Stimulated activated CD8-positive, alpha-beta memory T cell treated with anti-CD3 and anti-CD28 coated beads, Interleukin-12 subunit alpha, Interleukin-12 subunit beta, amount 100 ng/mL, for 24 hours (primary cell): ENCODE measurements around the gene DUOX2.
"Not testable (repeated sequence)": the region's sequence is repeated elsewhere in the genome, so short reads cannot be mapped to it uniquely, and the experiment has no call there.

Source experiments
- DNase-seq: peaks from one replicate; pipeline ENCODE4 v3.0.0-alpha.2; 2020; ENCODE audit errors: extremely low read depth

DUOX2 gene

DNA sequence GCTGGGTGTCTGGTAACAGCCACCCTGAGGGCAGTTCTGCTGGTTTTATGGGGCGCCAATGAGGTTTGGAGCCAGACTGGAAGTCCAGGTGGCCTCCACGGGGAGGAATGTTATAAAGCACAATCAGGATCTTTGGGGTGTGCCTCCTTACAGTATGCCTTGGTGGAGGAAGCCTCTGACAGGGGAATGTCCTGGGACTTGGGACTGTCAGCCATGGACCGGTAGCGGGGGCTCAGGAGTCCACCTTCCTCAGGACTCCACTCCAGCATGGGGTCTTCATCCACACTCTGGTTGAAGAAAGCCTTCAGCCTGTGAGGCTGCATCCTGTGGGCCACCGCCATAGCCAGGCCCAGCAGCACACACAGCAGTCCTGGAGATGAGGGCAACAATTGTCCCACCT, 5.0 kb upstream of the DUOX2 start:
- no peak for DNase-seq

DNA sequence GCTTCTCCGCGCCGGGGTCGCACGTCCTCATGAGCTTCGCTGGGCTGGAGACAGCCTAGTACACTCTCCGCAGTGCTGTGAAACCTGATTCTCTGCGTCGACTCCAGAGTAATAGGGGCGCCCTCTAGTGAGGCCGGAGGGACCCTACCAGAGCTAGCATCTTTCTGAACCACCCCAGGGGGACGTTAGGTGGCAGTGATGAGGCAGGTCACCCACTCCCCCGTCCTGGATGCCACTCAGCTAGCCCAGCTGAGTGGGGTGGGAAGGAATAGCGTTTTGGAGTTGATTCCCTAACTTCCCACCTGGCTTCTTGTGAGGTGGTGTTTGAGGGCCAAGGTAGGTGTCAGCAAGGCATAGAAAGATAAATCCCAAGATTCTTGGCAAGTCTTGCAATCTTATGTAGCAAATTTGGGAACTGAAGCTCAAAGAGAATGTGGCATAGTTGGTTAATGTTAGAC, 4.2 kb upstream of the DUOX2 start:
- peak; percentile 65 for DNase-seq

DNA sequence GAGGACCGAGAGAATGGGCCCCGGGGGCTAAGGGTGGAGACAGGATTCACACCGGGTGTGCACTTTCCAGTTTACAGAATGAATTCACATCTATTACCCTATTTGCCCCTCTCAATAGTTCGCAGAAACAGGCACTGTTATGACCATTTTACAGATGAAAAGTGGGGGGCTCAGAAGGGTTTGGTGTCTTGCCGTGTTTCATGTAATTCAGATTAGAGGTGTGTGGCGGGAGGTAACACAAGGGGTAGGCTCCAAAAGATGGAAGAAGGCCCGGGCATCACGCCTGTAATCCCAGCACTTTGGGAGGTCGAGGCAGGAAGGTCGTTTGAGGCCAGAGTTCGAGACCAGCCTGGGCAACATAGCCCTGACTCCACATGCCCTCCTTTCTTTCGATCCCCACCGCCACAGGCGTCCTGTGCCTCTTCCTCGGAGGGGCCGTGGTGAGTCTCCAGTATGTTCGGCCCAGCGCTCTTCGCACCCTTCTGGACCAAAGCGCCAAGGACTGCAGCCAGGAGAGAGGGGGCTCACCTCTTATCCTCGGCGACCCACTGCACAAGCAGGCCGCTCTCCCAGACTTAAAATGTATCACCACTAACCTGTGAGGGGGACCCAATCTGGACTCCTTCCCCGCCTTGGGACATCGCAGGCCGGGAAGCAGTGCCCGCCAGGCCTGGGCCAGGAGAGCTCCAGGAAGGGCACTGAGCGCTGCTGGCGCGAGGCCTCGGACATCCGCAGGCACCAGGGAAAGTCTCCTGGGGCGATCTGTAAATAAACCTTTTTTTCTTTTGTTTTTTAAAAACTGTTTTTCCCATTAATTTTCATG, 3.5 kb upstream of the DUOX2 start:
- no peak for DNase-seq

DNA sequence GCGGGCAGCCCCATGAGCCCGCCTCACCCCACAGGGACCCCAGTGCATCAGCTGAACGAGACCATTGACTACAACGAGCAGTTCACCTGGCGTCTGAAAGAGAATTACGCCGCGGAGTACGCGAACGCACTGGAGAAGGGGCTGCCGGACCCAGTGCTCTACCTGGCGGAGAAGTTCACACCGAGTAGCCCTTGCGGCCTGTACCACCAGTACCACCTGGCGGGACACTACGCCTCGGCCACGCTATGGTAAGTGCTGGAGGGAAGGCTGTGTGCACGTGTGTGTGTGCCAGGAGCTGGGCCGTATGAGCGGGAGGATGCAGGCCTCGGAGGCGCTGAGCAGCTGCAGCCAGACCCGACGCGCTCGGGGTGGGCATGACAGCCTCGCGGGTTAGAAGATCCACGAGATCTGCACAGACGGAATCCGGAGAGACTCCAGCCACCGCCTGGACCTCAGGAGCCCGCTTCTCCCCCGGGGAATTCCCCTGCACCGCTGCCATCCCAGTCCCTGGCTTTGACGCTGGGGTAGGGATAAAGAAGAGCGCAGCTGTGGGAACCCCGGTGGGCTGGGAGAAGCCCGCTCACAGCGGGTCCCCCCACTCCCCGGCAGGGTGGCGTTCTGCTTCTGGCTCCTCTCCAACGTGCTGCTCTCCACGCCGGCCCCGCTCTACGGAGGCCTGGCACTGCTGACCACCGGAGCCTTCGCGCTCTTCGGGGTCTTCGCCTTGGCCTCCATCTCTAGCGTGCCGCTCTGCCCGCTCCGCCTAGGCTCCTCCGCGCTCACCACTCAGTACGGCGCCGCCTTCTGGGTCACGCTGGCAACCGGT, 2.7 kb upstream of the DUOX2 start:
- DNase-seq: no peak

DNA sequence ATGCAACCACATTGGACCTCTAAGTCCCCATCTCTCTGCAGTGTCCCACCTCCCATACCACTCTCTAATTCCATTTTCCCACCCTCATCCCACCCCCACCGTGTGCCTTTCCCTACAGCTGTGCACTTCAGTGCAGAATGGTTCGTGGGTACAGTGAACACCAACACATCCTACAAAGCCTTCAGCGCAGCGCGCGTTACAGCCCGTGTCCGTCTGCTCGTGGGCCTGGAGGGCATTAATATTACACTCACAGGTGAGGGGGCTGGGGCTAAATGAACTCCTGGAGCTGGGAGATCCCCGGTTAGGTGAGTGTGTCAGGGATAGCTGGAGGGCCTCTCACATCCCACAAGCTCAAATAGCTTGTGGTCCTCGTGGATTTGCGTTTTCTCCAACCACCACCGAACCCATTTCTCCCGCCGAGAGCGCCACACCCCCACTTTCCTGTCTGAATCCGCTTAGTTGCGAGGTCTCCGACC, 2.1 kb upstream of the DUOX2 start:
- no peak for DNase-seq

DNA sequence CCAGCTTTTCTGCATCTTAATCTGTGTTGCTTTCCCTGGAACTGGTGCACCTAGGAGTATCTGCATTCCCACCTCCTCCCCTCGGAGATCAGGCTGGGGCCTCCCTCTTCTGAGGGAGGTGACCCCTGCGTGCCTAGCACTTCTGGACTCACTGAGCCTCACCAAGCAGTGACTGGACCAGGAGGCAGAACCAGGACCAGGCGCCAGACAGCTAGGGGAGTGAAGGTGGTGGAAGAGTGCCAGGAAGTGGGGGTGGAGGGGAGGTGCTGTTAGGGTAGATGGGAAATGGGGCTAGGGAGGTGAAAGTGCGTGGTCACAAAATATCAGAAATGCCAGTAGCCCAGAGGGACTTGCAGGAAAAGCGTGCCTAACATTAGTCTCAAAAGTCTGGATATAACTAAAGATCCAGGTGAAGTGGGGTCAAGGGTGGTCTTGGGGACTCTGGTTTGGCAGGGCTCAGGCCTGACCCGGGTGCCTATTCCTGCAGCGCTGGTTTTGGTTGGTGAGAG, 1.4 kb upstream of the DUOX2 start:
- no peak for DNase-seq

DNA sequence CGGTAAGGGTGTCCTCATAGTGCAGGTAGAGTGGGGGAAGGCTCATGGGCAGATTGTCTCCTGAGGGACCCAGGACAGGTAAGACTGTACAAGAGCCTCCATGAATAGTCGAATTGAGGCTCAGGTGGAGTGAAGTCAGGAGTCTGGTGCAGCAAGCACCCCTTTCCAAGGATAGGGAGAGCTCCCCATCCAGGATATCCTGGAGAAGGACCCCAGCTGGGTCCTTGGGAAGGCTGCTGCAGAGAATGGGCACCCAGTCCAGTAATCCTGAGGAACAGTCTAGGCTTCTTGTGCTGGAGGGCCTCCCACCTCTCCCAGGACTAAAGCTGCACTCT, 746 bp upstream of the DUOX2 start:
- no peak for DNase-seq

DNA sequence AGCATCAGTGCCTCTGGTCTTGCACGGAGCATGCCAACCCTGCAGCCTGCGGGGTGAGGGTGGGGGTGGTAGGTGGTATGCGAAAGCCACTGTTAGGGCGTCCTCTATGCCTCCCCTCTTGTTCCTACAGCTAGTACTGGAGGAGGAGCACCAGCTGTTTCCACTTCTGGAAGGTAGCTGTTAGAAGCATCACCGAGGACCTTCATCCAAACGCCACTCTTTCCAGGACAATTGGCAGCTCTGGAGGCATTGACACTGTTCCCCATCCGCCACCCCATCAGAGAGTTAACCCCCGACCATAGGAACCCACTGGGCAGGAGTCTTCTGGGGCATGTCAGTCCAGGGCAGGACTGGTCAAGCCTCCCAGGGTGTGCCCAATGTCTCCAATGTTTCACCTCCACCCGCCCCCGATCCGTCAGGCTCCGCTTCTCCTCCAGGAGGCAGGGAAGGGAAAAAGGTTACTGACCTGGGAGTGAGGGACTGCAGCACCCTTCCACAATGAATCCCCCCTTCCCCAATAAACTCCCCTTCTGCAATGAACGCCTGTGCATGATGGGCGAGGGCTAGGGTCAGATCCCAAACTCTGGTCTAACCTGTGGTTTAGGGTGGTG, 487 bp downstream of the DUOX2 start:
- no peak for DNase-seq

DNA sequence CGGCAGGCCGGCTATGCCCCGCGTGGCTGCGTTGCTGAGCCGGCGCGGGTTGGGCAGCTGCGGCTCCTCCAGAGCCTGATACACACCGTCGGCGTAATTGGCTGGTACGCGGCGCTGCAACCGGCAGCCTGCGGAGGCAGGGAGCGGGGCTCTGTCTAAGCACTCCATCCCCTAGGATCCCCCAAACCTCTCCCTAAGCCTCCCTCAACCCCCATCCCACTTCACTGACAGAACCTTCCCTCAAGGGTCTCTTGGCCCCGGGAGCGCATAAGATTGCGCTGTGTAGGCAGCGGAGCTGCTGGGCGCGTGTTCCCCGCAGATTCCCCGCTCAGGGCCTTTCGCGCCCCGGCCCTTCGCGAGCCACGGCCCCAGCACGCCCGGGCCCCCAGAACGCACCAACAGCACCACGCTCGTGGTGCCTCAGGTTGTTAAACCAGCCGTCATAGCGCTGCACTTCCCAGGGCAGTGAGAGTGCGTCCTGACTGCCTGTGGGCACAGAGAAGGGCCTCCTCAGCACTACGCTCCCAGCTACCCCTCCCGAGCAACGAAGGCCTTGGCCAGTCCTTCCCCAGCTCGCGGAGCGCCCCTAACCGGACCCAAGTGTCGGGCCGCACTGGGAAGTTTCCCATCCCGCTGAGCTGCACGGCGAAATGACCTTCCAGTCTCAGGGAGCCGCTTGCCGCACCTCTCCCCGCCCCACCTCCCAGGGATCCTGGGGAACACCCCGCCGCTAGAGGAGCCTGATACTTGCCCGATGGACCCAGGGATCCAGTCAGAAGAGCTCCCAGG, 1.2 kb downstream of the DUOX2 start:
- DNase-seq: no peak

DNA sequence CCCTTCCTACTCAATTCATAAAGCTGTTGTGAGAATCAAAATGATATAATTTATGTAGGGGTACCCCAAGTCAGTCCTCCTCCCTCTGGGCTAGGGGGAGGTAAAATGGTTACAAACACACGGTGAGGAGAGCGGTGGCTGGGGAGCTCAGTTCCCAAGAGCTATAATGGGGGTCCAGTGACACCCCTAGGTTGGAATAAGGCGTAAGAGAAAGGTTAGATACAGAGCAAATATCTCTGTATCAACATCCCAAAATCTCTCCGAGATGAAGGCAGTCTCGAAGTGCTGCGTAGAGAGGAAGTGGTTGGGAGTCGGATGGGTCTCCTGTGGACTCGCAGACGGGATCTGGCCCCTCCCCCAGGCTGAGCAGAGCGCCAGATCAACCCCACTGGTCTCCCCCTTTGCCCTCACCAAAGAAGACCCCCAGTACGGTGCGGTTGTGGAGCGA, 1.8 kb downstream of the DUOX2 start:
- DNase-seq: no peak

DNA sequence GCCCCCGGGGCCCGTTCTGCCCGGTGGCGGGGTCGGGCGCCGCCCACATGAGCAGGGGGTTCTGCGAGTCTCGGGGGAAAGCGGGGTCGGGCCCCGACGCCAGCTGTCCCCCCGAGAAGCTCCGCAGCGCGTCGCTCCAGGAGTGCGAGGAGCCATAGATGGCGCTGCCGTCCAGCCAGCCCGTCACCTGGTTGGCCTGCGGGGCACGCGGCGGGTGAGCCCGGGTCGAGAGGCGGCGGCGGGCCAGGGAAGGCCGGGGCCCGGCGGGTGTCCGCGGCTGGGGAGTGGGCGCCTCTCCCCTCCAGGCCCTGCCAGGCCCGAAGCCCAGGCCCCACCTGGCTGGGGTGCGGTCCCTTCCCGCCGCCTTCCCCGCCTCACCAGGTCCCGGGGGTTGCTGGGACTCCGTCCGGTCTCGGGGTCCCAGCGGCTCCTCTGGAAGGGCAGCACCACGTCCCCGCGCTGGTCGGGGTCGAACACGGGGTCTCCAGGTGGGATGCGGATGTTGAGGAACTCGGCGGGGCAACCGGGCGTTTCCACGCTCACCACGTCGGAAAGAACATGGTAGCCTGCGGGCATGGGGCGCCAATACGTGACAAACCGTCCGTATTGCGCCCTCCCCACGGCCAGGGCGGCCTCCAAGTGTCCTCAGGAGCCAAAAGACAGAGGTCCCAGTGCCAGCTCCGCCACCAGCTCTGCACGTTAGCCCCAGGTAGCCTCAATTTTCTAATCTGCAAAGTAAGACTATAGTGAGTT, 2.4 kb downstream of the DUOX2 start:
- no peak for DNase-seq

DNA sequence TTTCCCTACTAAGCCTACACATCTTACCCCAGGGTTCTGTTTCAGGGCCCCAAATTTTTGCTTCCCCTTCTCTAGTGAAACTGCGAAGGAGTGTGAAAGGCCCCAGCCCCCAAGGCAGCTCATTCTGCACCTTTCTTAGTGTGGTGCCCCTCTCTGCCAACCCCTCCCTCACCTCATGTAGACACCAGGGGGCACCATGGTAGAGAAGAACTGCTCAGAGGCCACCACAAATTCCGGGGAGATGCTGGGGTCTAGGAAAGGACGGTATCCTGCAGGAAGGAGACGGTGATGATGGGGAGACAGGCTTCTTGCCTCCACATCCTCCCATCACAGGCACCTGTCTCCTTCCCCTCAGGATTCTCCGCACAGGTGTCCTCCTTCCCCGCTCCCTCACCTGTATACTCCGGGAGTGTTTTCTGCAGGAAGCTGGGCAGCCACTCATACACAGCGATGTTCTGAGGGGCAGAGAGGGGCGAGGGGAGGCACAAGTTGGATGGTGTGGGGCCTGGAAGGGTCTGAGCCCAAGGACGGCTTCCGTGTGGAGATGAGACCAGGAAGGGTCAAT, 3.6 kb downstream of the DUOX2 start:
- no peak for DNase-seq

DNA sequence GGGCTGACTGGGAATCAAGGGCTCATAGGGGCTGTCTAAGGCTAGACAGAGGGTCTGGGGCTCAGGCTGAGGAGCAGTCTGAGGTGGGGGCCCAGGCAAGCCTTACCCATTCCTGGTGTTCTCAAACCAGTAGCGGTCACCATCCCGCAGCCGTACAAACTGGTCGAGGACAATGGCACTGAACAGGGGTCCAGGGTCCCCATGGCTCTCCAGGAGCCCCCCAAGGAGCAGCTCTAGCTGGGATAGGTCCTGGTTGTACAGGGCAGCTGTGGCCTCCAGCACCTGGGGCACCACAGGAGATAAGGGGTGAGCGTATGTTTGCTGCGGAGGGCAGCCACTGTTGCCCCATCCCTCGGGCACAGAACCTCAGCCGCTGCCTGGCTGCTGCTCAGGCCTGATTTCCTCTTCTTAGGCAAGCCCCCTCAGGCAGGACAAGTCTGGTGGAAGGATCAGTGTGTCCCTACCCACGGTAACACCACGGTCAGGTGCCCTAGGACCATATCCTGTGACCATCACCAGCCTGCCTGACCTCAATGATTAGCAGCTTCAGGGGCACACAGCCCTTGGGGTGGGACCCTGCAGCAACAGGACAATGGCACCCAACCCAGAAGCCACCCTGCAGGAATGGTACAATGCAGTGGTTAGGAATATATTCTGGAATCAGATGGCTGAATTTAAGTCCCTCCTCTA, 5.9 kb downstream of the DUOX2 start:
- DNase-seq: no peak

DNA sequence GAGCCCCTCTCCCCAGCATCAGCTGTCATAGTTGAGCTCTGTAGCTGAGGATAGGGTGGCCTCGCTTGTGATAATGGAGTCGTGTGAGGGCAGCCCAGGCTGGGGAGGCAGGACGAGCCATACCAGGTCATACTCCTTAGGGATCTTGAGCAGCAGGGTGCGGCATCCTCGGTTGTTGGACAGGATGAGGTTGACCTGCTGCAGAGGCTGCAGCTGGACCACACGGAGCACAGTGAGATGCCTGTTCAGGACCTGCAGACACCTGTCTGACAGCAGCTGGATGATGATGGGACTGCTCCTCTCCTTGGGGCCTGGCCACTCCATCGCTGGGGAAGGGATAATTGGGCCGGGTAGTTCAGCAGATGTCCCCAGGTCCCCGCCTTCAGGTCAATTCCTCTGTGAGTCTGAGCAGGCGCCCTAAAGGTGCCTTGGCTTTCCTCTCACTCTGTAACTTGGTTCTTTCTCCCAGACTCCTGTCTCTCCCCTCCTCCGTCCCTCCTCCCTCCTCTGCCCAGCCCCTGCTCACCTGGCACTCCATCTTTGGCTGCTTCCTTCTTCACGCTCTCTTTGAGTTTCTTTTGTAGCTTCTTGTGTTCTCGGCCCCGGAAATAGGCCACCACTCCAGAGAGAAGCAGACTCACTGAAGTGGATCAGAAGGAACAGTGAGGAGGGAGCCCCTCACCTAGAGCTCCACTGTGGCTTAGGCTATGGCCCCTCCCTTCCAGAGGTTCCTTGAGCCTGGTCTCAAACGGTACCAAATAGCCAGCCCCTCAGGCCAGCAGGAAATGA, 7.8 kb downstream of the DUOX2 start:
- DNase-seq: no peak

DNA sequence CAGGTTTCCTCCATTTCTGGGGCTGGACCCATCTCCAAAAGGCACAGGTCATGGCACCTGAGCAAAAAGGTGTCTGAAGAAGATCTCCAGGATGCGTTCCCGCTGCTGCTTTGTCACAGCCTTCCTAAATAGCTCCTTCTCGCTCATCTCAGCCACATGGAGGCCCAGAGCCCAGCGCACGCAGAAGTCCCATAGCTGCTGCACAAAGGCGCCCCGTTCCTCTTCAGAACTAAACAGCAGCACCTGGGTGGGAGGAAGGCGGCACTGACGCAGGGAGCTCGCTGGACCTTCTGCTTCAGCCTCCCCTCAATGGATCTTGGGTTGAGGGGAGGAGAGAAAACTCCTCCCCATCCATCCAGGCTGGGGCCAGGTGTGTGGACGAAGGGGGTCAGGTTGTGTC, 8.4 kb downstream of the DUOX2 start:
- DNase-seq: no peak

DNA sequence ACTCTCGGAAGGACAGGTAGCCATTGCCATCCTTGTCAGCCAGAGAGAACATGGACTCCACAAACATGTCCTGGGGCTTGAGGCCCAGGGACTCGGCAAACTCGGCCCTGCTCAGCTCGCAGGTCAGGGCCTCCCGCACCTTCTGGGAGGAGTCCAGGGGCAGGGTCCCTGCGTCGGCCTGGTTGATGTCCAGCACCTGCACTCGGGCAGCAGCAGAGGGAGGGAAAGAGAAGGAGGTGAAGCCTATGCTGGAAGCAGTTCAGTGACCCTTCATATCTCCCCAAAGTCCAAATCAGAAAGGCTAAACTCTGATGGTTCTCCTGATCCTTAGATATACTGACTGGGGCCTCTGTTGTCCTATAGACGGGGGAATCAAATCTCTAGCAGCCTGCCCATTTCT, 9.8 kb downstream of the DUOX2 start:
- DNase-seq: not testable (repeated sequence)

DNA sequence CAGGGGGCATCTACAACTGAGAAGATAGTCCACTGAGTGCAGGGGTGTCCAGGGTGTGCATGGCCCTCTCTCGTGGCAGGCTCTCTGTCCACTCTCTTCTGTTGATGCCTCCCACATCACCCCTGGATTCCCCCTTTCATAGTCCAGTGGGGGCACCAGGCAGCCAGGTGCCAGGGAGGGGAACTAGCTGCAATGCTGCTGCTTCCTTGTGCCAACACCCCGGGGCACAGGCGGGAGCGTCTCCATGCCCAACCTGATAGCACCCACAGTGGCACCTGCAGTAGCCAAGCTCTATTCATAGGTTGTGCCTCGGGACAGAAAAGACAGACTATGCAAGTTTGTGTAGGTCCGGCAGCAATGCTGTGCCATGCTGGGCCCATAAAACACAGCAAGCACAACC, 11.7 kb downstream of the DUOX2 start:
- no peak for DNase-seq

DNA sequence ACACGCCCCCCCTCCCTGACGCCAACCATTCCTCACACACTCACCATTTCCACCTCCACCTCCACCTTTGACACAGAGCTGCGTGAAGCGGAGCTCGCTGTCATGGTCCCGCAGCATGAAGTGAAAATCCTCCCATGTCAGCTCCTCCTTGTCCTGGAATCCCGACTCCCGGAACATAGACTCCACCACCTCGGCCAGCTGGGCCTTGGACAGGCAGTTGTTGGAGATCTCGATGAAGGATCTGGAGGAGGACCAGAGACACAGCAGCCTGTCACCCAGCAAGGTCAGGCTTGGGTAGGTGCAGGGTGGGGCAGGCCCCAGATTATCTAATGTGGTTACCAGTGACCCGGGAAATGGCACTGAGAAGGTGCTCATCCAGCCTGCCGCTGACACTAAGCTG, 12.2 kb downstream of the DUOX2 start:
- no peak for DNase-seq
